K562 (cell line): ENCODE results near the gene TAF7L. TPM values are rescaled to one million over a fixed set of nuclear protein-coding genes. Genes with fewer than 3 reads are reported as not detected.

Experiments
- CREB3L1 ChIP-seq: fragments of 450-650 bp; IDR thresholded peaks from 2 replicates; pipeline ENCODE4 v1.6.1; 2014; ENCODE audit warnings: low read depth, mild to moderate bottlenecking, moderate library complexity, borderline replicate concordance
- CSDE1 ChIP-seq, 2 experiments: fragments of 450-650 bp; IDR thresholded peaks; 2 replicates each; pipeline ENCODE4 v1.6.1; 2016; ENCODE audit warnings: mild to moderate bottlenecking in 1 of 2
- FIP1L1 ChIP-seq: fragments of 200-400 bp; formaldehyde crosslinking; IDR thresholded peaks from 2 replicates; pipeline ENCODE4 v1.6.1; 2018; ENCODE audit warnings: mild to moderate bottlenecking, low read depth, low read length; ENCODE audit not compliant: poor library complexity, severe bottlenecking
- SP1 ChIP-seq: sonication (generic); formaldehyde crosslinking; IDR thresholded peaks from 2 replicates; pipeline ENCODE4 v1.8.1; 2022; ENCODE audit warnings: mild to moderate bottlenecking, missing genetic modification reagents
- TCF7L2 ChIP-seq: fragments of 150-350 bp; IDR thresholded peaks from 2 replicates; pipeline ENCODE4 v1.6.1; 2016; ENCODE audit warnings: low read depth, mild to moderate bottlenecking, low read length, moderate library complexity
- ZBED1 ChIP-seq: IDR thresholded peaks from 2 replicates; pipeline ENCODE4 v1.6.1; 2014
- ZNF134 ChIP-seq: fragments of 250-450 bp; sonication (Bioruptor Pico); conservative IDR thresholded peaks from 2 replicates; pipeline ENCODE4 v1.4.0; 2020
- ZNF655 ChIP-seq: fragments of 250-450 bp; sonication (Bioruptor Pico); IDR thresholded peaks from 2 replicates; pipeline ENCODE4 v1.5.0; 2021
- polyA plus RNA-seq, 8 experiments: library from polyadenylated mRNA; depleted of rRNA in 4 of 8; stranded (reverse) in 5 of 8; unstranded in 3 of 8; fragments of >200 nt; fragmentation: Nextera tagmentation in 2 of 8; fragmentation: Illumina TruSeq in 1 of 8; extraction: Ambion mirVana in 2 of 8; extraction: Trizol in 1 of 8; gene quantifications; 2 replicates each; pipeline versions ENCODE4 v1.2.1 to v1.2.3, GENCODE V29; 2011 to 2014; ENCODE audit warnings: inconsistent platforms in 1 of 8, missing spikeins in 1 of 8
- total RNA-seq, 7 experiments: library from RNA; depleted of rRNA in 6 of 7; stranded (reverse); fragments of >200 nt in 6 of 7; fragmentation: Illumina TruSeq in 2 of 7; extraction: Trizol in 2 of 7; gene quantifications; 2 replicates each; pipeline versions ENCODE4 v1.2.1 to v1.2.3, GENCODE V29; 2011 to 2021; ENCODE audit warnings: low replicate concordance in 1 of 7
- TF ChIP-seq, protein P1 (sequence below): fragments of 250-450 bp; sonication (Bioruptor Pico); IDR thresholded peaks from 2 replicates; pipeline ENCODE4 v1.8.0; 2021; ENCODE audit warnings: moderate library complexity, mild to moderate bottlenecking, inconsistent platforms
- TF ChIP-seq, protein P2 (sequence below): sonication (generic); formaldehyde crosslinking; IDR thresholded peaks from 2 replicates; pipeline ENCODE4 v1.8.0; 2023; ENCODE audit warnings: missing genetic modification reagents, mild to moderate bottlenecking, borderline replicate concordance

TAF7L gene
- total and polyA plus RNA-seq, 9 of the 15 experiments (the other 6 are each of a cell fraction or from before 2014, with no cell fraction given), result 0.07 TPM; not detected in 6

DNA sequence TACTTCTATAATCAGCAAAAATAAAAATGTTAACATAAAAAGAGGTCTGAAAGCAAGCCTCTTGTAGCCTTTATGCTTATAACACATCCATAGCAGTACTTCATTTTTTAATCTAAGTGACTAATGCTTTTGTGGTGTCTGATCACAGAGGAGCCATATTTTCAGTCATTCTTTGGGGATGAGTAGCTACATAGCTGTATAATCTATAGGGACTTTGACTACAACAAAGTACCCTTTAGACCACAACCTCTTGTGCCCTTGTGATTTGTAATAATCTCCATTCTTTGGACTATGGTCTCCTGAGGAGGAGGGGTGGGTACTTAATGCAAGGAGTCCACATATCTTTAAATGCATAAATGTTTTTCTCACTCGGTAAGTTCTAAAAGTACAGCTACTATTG is 62.0 kb downstream of the TAF7L start (continued):
- no peak for TF ChIP-seq ZNF134 (CRISPR knock-in tag)
- no peak for TF ChIP-seq CSDE1 (IDR thresholded peaks at IDR 0.05)
- TF ChIP-seq, protein P1, sequence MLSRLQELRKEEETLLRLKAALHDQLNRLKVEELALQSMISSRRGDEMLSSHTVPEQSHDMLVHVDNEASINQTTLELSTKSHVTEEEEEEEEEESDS (CRISPR knock-in tag), result no peak
- TF ChIP-seq ZNF655 (CRISPR knock-in tag), result no peak
- no peak for TF ChIP-seq ZBED1
- TF ChIP-seq SP1 (CRISPR knock-in tag), result no peak
- no peak for TF ChIP-seq CREB3L1
- no peak for TF ChIP-seq FIP1L1
- no peak for TF ChIP-seq TCF7L2
- TF ChIP-seq, protein P2, sequence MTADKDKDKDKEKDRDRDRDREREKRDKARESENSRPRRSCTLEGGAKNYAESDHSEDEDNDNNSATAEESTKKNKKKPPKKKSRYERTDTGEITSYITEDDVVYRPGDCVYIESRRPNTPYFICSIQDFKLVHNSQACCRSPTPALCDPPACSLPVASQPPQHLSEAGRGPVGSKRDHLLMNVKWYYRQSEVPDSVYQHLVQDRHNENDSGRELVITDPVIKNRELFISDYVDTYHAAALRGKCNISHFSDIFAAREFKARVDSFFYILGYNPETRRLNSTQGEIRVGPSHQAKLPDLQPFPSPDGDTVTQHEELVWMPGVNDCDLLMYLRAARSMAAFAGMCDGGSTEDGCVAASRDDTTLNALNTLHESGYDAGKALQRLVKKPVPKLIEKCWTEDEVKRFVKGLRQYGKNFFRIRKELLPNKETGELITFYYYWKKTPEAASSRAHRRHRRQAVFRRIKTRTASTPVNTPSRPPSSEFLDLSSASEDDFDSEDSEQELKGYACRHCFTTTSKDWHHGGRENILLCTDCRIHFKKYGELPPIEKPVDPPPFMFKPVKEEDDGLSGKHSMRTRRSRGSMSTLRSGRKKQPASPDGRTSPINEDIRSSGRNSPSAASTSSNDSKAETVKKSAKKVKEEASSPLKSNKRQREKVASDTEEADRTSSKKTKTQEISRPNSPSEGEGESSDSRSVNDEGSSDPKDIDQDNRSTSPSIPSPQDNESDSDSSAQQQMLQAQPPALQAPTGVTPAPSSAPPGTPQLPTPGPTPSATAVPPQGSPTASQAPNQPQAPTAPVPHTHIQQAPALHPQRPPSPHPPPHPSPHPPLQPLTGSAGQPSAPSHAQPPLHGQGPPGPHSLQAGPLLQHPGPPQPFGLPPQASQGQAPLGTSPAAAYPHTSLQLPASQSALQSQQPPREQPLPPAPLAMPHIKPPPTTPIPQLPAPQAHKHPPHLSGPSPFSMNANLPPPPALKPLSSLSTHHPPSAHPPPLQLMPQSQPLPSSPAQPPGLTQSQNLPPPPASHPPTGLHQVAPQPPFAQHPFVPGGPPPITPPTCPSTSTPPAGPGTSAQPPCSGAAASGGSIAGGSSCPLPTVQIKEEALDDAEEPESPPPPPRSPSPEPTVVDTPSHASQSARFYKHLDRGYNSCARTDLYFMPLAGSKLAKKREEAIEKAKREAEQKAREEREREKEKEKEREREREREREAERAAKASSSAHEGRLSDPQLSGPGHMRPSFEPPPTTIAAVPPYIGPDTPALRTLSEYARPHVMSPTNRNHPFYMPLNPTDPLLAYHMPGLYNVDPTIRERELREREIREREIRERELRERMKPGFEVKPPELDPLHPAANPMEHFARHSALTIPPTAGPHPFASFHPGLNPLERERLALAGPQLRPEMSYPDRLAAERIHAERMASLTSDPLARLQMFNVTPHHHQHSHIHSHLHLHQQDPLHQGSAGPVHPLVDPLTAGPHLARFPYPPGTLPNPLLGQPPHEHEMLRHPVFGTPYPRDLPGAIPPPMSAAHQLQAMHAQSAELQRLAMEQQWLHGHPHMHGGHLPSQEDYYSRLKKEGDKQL (CRISPR knock-in tag), result no peak
